GM23338 (cell line): ENCODE data around the gene USP24.

Experiments
- EZH2 ChIP-seq: fragments of 200-600 bp; sonication (generic); IDR thresholded peaks from one replicate; pipeline ENCODE4 v1.8.0; 2017; ENCODE audit warnings: antibody characterized with exemption, mild to moderate bottlenecking, low read depth; ENCODE audit not compliant: unreplicated experiment
- EZH2phosphoT487 ChIP-seq: fragments of 200-600 bp; sonication (generic); IDR thresholded peaks from one replicate; pipeline ENCODE4 v1.8.1; 2018; ENCODE audit warnings: antibody characterized with exemption; ENCODE audit not compliant: unreplicated experiment
- NANOG ChIP-seq: IDR thresholded peaks from 2 replicates; pipeline ENCODE4 v1.6.1; 2016; ENCODE audit warnings: antibody characterized with exemption, borderline replicate concordance
- POLR2AphosphoS5 ChIP-seq: IDR thresholded peaks from 2 replicates; pipeline ENCODE4 v1.6.1; 2016; ENCODE audit warnings: antibody characterized with exemption, low read depth
- REST ChIP-seq: IDR thresholded peaks from one replicate; pipeline ENCODE4 v1.6.1; 2018; ENCODE audit warnings: antibody characterized with exemption; ENCODE audit not compliant: unreplicated experiment
- STAT1 ChIP-seq: IDR thresholded peaks from one replicate; pipeline ENCODE4 v1.6.1; 2016; ENCODE audit warnings: antibody characterized with exemption; ENCODE audit not compliant: unreplicated experiment
- TF ChIP-seq, protein P1 (sequence below), 2 experiments: fragments of 200-600 bp in 1 of 2; sonication (generic) in 1 of 2; conservative IDR thresholded peaks; 2 replicates each; pipeline versions ENCODE4 v1.5.1 to v1.6.1; 2016 to 2017; ENCODE audit warnings: antibody characterized with exemption in 2 of 2, low read depth in 2 of 2, mild to moderate bottlenecking in 2 of 2, moderate library complexity in 1 of 2

GRCh38 chr1:55257958-55258357 is 42.8 kb upstream of the USP24 start:
- TF ChIP-seq, protein P1, sequence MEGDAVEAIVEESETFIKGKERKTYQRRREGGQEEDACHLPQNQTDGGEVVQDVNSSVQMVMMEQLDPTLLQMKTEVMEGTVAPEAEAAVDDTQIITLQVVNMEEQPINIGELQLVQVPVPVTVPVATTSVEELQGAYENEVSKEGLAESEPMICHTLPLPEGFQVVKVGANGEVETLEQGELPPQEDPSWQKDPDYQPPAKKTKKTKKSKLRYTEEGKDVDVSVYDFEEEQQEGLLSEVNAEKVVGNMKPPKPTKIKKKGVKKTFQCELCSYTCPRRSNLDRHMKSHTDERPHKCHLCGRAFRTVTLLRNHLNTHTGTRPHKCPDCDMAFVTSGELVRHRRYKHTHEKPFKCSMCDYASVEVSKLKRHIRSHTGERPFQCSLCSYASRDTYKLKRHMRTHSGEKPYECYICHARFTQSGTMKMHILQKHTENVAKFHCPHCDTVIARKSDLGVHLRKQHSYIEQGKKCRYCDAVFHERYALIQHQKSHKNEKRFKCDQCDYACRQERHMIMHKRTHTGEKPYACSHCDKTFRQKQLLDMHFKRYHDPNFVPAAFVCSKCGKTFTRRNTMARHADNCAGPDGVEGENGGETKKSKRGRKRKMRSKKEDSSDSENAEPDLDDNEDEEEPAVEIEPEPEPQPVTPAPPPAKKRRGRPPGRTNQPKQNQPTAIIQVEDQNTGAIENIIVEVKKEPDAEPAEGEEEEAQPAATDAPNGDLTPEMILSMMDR (conservative IDR thresholded peaks at IDR 0.05; ENCODE audit: low read depth in 2 of 2) = no peak
- no peak for TF ChIP-seq EZH2
- no peak for TF ChIP-seq REST
- TF ChIP-seq POLR2AphosphoS5 = no peak
- no peak for TF ChIP-seq NANOG
- TF ChIP-seq EZH2phosphoT487 = no peak
- no peak for TF ChIP-seq STAT1
